ES-I3 (cell line): ENCODE measurements around the gene KCNK10.
A peak's percentile ranks its signal among the peaks of the same experiment; 100 is the strongest.

Source experiments
- H3K36me3 ChIP-seq: 2 replicates; pipeline ENCODE4 v1.6.1; 2013; ENCODE audit warnings: mild to moderate bottlenecking, low read length, control low read depth, moderate library complexity; ENCODE audit not compliant: insufficient read depth
- H3K4me1 ChIP-seq: 2 replicates; pipeline ENCODE4 v1.6.1; 2013; ENCODE audit warnings: mild to moderate bottlenecking, control low read depth, low read length; ENCODE audit not compliant: insufficient read depth
- H3K9ac ChIP-seq: 2 replicates; pipeline ENCODE4 v1.6.1; 2013; ENCODE audit warnings: low read depth, mild to moderate bottlenecking, low read length, moderate library complexity
- H3K9me3 ChIP-seq: 2 replicates; pipeline ENCODE4 v1.6.1; 2013; ENCODE audit warnings: mild to moderate bottlenecking, low read length, moderate library complexity; ENCODE audit not compliant: control insufficient read depth, insufficient read depth

Gene KCNK10

GRCh38 chr14:88326352-88327103 lies 3.5 kb upstream of the KCNK10 start:
- H3K4me1 ChIP-seq = no peaks in the 10 kb centered on the region
- no peaks in the 10 kb centered on the region for H3K36me3 ChIP-seq
- peaks cover 2% of the 10 kb centered on the region for H3K9me3 ChIP-seq
- H3K9ac ChIP-seq = peak overlapping the region; percentile 30; the same call in 1 of the 2 replicates

GRCh38 chr14:88325883-88326282 lies 2.8 kb upstream of the KCNK10 start:
- Histone ChIP-seq H3K9me3 (peaks cover 2% of the 10 kb centered on the region), H3K36me3 (no peaks in the 10 kb centered on the region), H3K9ac (peak overlapping the region; percentile 30; the same call in 1 of the 2 replicates), H3K4me1 (no peaks in the 10 kb centered on the region)

- peaks cover 2% of the 10 kb centered on the region for H3K9me3 ChIP-seq
- no peaks in the 10 kb centered on the region for H3K36me3 ChIP-seq
- H3K9ac ChIP-seq = no peak overlapping the region
- no peaks in the 10 kb centered on the region for H3K4me1 ChIP-seq
Observed at GRCh38 chr14:88324930-88325329, 1.9 kb upstream of the KCNK10 start.

- H3K9me3 ChIP-seq = peaks cover 2% of the 10 kb centered on the region
- no peaks in the 10 kb centered on the region for H3K36me3 ChIP-seq
- H3K9ac ChIP-seq = no peak overlapping the region
- no peaks in the 10 kb centered on the region for H3K4me1 ChIP-seq
Observed at GRCh38 chr14:88324491-88324890, 1.4 kb upstream of the KCNK10 start.

GRCh38 chr14:88323523-88324199 lies 592 bp upstream of the KCNK10 start:
- Histone ChIP-seq H3K9ac (peak overlapping the region; percentile 74), H3K9me3 (peaks cover 2% of the 10 kb centered on the region), H3K36me3 (no peaks in the 10 kb centered on the region), H3K4me1 (no peaks in the 10 kb centered on the region)

- no peaks in the 10 kb centered on the region for H3K36me3 ChIP-seq
- no peaks in the 10 kb centered on the region; the same call in 1 of the 2 replicates for H3K9me3 ChIP-seq
- peak overlapping the region; percentile 74; the same call in 1 of the 2 replicates for H3K9ac ChIP-seq
- H3K4me1 ChIP-seq = no peaks in the 10 kb centered on the region
Observed at GRCh38 chr14:88322504-88323085, 474 bp downstream of the KCNK10 start.

GRCh38 chr14:88321692-88322503 lies 1.2 kb downstream of the KCNK10 start:
- Histone ChIP-seq H3K36me3 (no peaks in the 10 kb centered on the region), H3K4me1 (no peaks in the 10 kb centered on the region), H3K9ac (peak overlapping the region; percentile 74; the same call in 1 of the 2 replicates), H3K9me3 (no peaks in the 10 kb centered on the region; the same call in 1 of the 2 replicates)

- H3K36me3 ChIP-seq = no peaks in the 10 kb centered on the region
- no peaks in the 10 kb centered on the region for H3K4me1 ChIP-seq
- H3K9ac ChIP-seq = no peak overlapping the region
- H3K9me3 ChIP-seq = peaks cover 3% of the 10 kb centered on the region; the same call in 1 of the 2 replicates
Observed at GRCh38 chr14:88318406-88318805, 4.7 kb downstream of the KCNK10 start.

- Histone ChIP-seq H3K4me1 (no peaks in the 10 kb centered on the region), H3K9me3 (peaks cover 5% of the 10 kb centered on the region; the same call in 1 of the 2 replicates), H3K9ac (no peak overlapping the region), H3K36me3 (no peaks in the 10 kb centered on the region)
Observed at GRCh38 chr14:88316521-88316920, 6.5 kb downstream of the KCNK10 start.

- H3K36me3 ChIP-seq = no peaks in the 10 kb centered on the region
- no peaks in the 10 kb centered on the region for H3K4me1 ChIP-seq
- no peak overlapping the region for H3K9ac ChIP-seq
- peaks cover 5% of the 10 kb centered on the region; the same call in 1 of the 2 replicates for H3K9me3 ChIP-seq
Observed at GRCh38 chr14:88312257-88312656, 10.8 kb downstream of the KCNK10 start.

- H3K9ac ChIP-seq = no peak overlapping the region
- no peaks in the 10 kb centered on the region for H3K4me1 ChIP-seq
- H3K36me3 ChIP-seq = no peaks in the 10 kb centered on the region
- peaks cover 5% of the 10 kb centered on the region; the same call in 1 of the 2 replicates for H3K9me3 ChIP-seq
Observed at GRCh38 chr14:88311780-88312179, 11.3 kb downstream of the KCNK10 start.

- Histone ChIP-seq H3K9ac (no peak overlapping the region), H3K4me1 (no peaks in the 10 kb centered on the region), H3K36me3 (no peaks in the 10 kb centered on the region), H3K9me3 (peaks cover 5% of the 10 kb centered on the region; the same call in 1 of the 2 replicates)
Observed at GRCh38 chr14:88310449-88310848, 12.6 kb downstream of the KCNK10 start.

GRCh38 chr14:88310021-88310420 lies 13.0 kb downstream of the KCNK10 start:
- H3K4me1 ChIP-seq = no peaks in the 10 kb centered on the region
- no peaks in the 10 kb centered on the region for H3K36me3 ChIP-seq
- H3K9me3 ChIP-seq = peaks cover 5% of the 10 kb centered on the region; the same call in 1 of the 2 replicates
- H3K9ac ChIP-seq = no peak overlapping the region
